NB4 (cell line): Measurements from ENCODE around the gene EIF2B2.

Source experiments
- CTCF ChIP-seq: IDR thresholded peaks from one replicate; pipeline ENCODE4 v1.5.1; 2012; ENCODE audit warnings: low read depth, low read length
- MAX ChIP-seq: IDR thresholded peaks from 2 replicates; pipeline ENCODE4 v1.6.1; 2011; ENCODE audit warnings: low read depth, low read length
- POLR2A ChIP-seq: IDR thresholded peaks from 2 replicates; pipeline ENCODE4 v1.6.1; 2011; ENCODE audit warnings: mild to moderate bottlenecking; ENCODE audit not compliant: insufficient read length; ENCODE audit errors: extremely low read depth

DNA sequence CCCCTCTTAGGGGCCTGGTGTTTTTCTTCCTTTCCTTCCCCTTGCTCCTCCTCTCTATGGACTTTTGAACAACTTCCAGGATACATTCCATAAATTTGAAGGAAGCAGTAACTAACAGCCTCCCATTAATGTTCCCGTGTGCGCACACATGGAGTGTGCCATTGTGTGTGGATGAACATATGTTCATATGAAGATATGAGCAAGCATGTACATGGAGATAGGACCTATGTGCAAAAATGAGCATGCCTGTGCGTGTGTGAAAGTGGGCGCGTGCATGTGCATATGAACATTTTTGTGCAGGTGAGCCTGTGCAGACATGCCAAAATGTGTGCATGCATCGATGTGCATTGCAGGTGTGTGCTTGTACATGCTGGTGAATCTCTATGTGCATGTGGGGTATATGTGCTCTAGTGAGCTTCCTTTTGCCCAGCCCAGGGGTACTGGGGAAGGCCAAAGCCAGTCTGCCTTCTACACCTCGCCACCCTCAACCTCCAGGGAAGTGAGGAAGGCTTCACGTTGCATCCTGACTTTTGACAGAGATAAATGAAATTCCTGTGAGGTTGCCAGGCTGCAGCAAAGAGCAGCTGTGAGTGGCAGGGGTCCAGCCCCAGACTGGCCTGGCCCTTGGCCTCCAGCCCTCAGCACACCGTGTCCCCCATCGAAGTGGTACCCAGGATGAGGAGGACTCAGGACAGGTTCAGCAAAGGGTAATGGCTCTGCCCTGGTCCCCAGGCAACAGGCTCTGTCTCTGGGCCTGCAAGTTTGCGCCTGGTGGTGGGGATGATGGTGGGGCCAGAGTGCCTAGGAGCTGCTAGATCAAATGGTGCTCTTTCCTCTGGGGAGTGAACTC lies 26.2 kb upstream of the EIF2B2 start:
- TF ChIP-seq CTCF = no peak
- TF ChIP-seq POLR2A = no peak
- no peak for TF ChIP-seq MAX
